ENCODE measurements around the gene XRCC6.

- TF ChIP-seq, protein P1, sequence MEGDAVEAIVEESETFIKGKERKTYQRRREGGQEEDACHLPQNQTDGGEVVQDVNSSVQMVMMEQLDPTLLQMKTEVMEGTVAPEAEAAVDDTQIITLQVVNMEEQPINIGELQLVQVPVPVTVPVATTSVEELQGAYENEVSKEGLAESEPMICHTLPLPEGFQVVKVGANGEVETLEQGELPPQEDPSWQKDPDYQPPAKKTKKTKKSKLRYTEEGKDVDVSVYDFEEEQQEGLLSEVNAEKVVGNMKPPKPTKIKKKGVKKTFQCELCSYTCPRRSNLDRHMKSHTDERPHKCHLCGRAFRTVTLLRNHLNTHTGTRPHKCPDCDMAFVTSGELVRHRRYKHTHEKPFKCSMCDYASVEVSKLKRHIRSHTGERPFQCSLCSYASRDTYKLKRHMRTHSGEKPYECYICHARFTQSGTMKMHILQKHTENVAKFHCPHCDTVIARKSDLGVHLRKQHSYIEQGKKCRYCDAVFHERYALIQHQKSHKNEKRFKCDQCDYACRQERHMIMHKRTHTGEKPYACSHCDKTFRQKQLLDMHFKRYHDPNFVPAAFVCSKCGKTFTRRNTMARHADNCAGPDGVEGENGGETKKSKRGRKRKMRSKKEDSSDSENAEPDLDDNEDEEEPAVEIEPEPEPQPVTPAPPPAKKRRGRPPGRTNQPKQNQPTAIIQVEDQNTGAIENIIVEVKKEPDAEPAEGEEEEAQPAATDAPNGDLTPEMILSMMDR (conservative IDR thresholded peaks at IDR 0.05; ENCODE audit: low read depth, low read length): no peak
- TF ChIP-seq POLR2A (IDR thresholded peaks at IDR 0.05; ENCODE audit: low read depth, low read length) (no peak), SMC3 (IDR thresholded peaks at IDR 0.05; ENCODE audit: low read depth, low read length) (no peak), MXI1 (IDR thresholded peaks at IDR 0.05; ENCODE audit: borderline replicate concordance, low read depth, low read length) (no peak), MAFK (IDR thresholded peaks at IDR 0.05; ENCODE audit: low read depth, low read length) (no peak), CHD1 (IDR thresholded peaks at IDR 0.05; ENCODE audit: low read depth, low read length) (no peak), RAD21 (IDR thresholded peaks at IDR 0.05; ENCODE audit: low read length) (no peak), RCOR1 (IDR thresholded peaks at IDR 0.05; ENCODE audit: insufficient replicate concordance, low read length) (no peak), CEBPB (IDR thresholded peaks at IDR 0.05; ENCODE audit: low read depth, low read length) (no peak), FOS (IDR thresholded peaks at IDR 0.05; ENCODE audit: low read depth, low read length) (no peak), NFE2L2 (IDR thresholded peaks at IDR 0.05; ENCODE audit: low read depth, low read length) (no peak), BHLHE40 (IDR thresholded peaks at IDR 0.05; ENCODE audit: low read depth, low read length) (no peak), RFX5 (IDR thresholded peaks at IDR 0.05; ENCODE audit: low read depth, low read length) (no peak)
- TF ChIP-seq, protein P2, sequence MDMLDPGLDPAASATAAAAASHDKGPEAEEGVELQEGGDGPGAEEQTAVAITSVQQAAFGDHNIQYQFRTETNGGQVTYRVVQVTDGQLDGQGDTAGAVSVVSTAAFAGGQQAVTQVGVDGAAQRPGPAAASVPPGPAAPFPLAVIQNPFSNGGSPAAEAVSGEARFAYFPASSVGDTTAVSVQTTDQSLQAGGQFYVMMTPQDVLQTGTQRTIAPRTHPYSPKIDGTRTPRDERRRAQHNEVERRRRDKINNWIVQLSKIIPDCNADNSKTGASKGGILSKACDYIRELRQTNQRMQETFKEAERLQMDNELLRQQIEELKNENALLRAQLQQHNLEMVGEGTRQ (IDR thresholded peaks at IDR 0.05; ENCODE audit: low read depth, low read length): no peak
These were observed 39.3 kb downstream of the XRCC6 start for GRCh38 chr22:41660416-41660815.
